ENCODE data around the gene ZCCHC14. TPM values are rescaled to one million over a fixed set of nuclear protein-coding genes. Genes with fewer than 3 reads are reported as not detected.

The ZCCHC14 gene
- total RNA-seq, 1 experiment from 2014 or later = 33.1 TPM

GRCh38 chr16:87459027-87459426, 33.8 kb downstream of the ZCCHC14 start:
- no peak overlapping the region for H3K4me3 Mint-ChIP-seq (ENCODE audit: unreplicated experiment)
- ChIA-PET CTCF (interaction anchor here (0.7 kb wide), 1 partner anchor 12 kb away, joined by 4 read pairs; no protein-coding TSS in a partner anchor), POLR2A (no interaction called here)
- DNase-seq = no peak
- H3K9me3 Mint-ChIP-seq (ENCODE audit: unreplicated experiment) = no peaks in the 10 kb centered on the region
- BruUV-seq (replicated peaks) = no TSS peak
- Histone ChIP-seq H3K4me3 (ENCODE audit: low read depth, low read length) (no peak overlapping the region), H3K27me3 (replicated peaks; ENCODE audit: control insufficient read depth, insufficient read depth, low read length) (no peaks in the 10 kb centered on the region), H3K36me3 (ENCODE audit: control insufficient read depth, insufficient read depth, low read length) (0 out of 2 replicates have a peak, but pooled peaks cover 4% of the 10 kb centered on the region), H3K4me1 (peaks cover 14% of the 10 kb centered on the region; the same call in 1 of the 2 replicates), H3K9me3 (no peaks in the 10 kb centered on the region)
- TF ChIP-seq CTCF (IDR thresholded peaks at IDR 0.05; ENCODE audit: insufficient read depth in 1 of 2, low read depth in 1 of 2, low read length in 1 of 2, severe bottlenecking in 1 of 2, unreplicated experiment in 1 of 2) = no peak
- H3K27me3 Mint-ChIP-seq (ENCODE audit: insufficient read depth, unreplicated experiment) = no peaks in the 10 kb centered on the region
- intact Hi-C loops (cut with micrococcal nuclease; ENCODE audit: unreplicated experiment) = no loop called here
- H3K27ac Mint-ChIP-seq (ENCODE audit: unreplicated experiment) = no peak overlapping the region
- H3K4me1 Mint-ChIP-seq (ENCODE audit: low read depth, unreplicated experiment) = peaks cover 7% of the 10 kb centered on the region
- H3K36me3 Mint-ChIP-seq (ENCODE audit: insufficient read depth, unreplicated experiment) = peaks cover 26% of the 10 kb centered on the region

GRCh38 chr16:87458424-87458915, 34.4 kb downstream of the ZCCHC14 start:
- Mint-ChIP-seq H3K27me3 (ENCODE audit: insufficient read depth, unreplicated experiment) (no peaks in the 10 kb centered on the region), H3K4me1 (ENCODE audit: low read depth, unreplicated experiment) (peaks cover 7% of the 10 kb centered on the region), H3K36me3 (ENCODE audit: insufficient read depth, unreplicated experiment) (peaks cover 26% of the 10 kb centered on the region), H3K4me3 (ENCODE audit: unreplicated experiment) (no peak overlapping the region), H3K27ac (ENCODE audit: unreplicated experiment) (peak overlapping the region; percentile 42), H3K9me3 (ENCODE audit: unreplicated experiment) (no peaks in the 10 kb centered on the region)
- TF ChIP-seq CTCF (IDR thresholded peaks at IDR 0.05; ENCODE audit: insufficient read depth in 1 of 2, low read depth in 1 of 2, low read length in 1 of 2, severe bottlenecking in 1 of 2, unreplicated experiment in 1 of 2) = no peak
- 0 out of 2 replicates have a peak, but pooled peaks cover 4% of the 10 kb centered on the region for H3K36me3 ChIP-seq (ENCODE audit: control insufficient read depth, insufficient read depth, low read length)
- H3K9me3 ChIP-seq = no peaks in the 10 kb centered on the region
- intact Hi-C loops (cut with micrococcal nuclease; ENCODE audit: unreplicated experiment) = no loop called here
- POLR2A ChIA-PET = no interaction called here
- H3K4me1 ChIP-seq = peaks cover 14% of the 10 kb centered on the region; the same call in 1 of the 2 replicates
- CTCF ChIA-PET = no interaction called here
- DNase-seq = no peak
- H3K27me3 ChIP-seq (replicated peaks; ENCODE audit: control insufficient read depth, insufficient read depth, low read length) = no peaks in the 10 kb centered on the region
- no peak overlapping the region for H3K4me3 ChIP-seq (ENCODE audit: low read depth, low read length)
- BruUV-seq (replicated peaks) = no TSS peak

GRCh38 chr16:87457709-87458423, 35.0 kb downstream of the ZCCHC14 start:
- POLR2A ChIA-PET = no interaction called here
- peaks cover 7% of the 10 kb centered on the region for H3K4me1 Mint-ChIP-seq (ENCODE audit: low read depth, unreplicated experiment)
- H3K27me3 Mint-ChIP-seq (ENCODE audit: insufficient read depth, unreplicated experiment) = no peaks in the 10 kb centered on the region
- no peaks in the 10 kb centered on the region for H3K27me3 ChIP-seq (replicated peaks; ENCODE audit: control insufficient read depth, insufficient read depth, low read length)
- TF ChIP-seq CTCF (IDR thresholded peaks at IDR 0.05; ENCODE audit: insufficient read depth in 1 of 2, low read depth in 1 of 2, low read length in 1 of 2, severe bottlenecking in 1 of 2, unreplicated experiment in 1 of 2) = no peak
- no peaks in the 10 kb centered on the region for H3K9me3 Mint-ChIP-seq (ENCODE audit: unreplicated experiment)
- H3K4me3 ChIP-seq (ENCODE audit: low read depth, low read length) = no peak overlapping the region
- peaks cover 28% of the 10 kb centered on the region for H3K36me3 Mint-ChIP-seq (ENCODE audit: insufficient read depth, unreplicated experiment)
- CTCF ChIA-PET = interaction anchor here (1.1 kb wide), 1 partner anchor 178 kb away, joined by 3 read pairs; no protein-coding TSS in a partner anchor
- no TSS peak for BruUV-seq (replicated peaks)
- no peaks in the 10 kb centered on the region for H3K9me3 ChIP-seq
- 0 out of 2 replicates have a peak, but pooled peaks cover 4% of the 10 kb centered on the region for H3K36me3 ChIP-seq (ENCODE audit: control insufficient read depth, insufficient read depth, low read length)
- peaks cover 14% of the 10 kb centered on the region; the same call in 1 of the 2 replicates for H3K4me1 ChIP-seq
- peak overlapping the region; percentile 42 for H3K27ac Mint-ChIP-seq (ENCODE audit: unreplicated experiment)
- intact Hi-C loops (cut with micrococcal nuclease; ENCODE audit: unreplicated experiment) = no loop called here
- DNase-seq = no peak
- no peak overlapping the region for H3K4me3 Mint-ChIP-seq (ENCODE audit: unreplicated experiment)

Data from Caco-2 (cell line).